ENCODE measurements around the gene FAM110D.

Gene FAM110D

DNA sequence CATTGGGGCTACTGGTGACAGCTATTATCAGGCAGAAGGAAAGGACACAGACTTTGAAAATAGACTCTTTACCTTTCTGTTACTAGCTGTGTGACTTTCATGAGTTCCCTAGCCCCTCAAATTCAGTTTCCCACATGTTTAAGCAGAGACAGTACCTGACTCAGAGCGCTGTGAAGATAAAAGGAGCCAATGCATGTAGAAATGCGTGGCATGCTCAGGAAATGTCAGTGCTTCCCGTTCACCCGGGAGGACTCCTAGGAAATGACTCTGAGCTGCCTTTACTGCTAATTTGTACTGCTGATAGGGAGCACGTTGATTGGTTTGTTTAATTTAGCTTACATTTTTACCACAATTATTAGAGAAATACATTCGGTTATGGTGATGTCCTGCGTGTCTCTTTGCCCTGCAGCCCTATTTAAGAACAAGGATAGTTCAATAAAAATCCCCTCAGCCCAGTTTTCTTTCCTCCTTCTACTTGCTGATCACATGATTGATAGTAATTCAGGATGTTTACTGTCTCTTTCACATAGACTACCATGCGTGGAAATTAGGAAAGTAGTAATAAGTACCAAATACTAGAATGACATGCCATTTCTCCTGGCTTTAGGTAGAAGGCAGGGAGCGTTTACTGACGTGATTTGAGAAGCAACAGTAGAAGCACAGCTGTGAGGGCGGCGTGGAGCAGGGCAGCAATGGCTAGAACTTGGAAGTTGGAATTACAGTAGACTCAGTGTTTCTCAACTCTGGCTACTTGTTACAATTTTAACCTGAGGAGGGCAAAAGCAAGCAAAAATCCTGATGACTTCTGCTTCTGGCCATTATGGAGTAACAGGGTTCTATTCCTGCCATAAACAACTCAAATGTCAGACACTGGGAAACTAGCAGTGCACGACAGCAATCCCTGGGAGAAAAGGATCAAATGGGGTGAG lies 31.4 kb upstream of the FAM110D start:
- FAIRE-seq (no peak), DNase-seq (ENCODE audit: insufficient read length, low spot score) (no peak)

DNA sequence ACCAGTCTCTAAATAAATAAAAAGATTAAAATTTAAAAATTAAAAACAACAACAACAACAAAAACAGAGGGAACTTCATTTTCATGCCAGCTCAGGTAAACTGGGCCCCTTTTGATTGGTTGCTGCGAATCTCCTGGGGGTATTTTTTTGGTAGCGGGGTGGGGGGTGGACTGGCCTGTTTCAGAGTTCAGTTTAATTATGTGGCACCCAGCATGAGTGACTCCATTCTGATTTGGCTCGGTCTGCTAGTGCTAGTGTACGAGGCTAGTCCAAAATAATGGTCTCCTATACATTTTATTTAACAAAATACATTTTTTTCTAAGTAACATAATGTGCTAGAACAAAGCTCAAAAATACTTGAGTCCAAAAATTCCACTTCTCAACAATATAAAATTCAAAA lies 29.1 kb upstream of the FAM110D start:
- FAIRE-seq (no peak), DNase-seq (ENCODE audit: insufficient read length, low spot score) (no peak)

DNA sequence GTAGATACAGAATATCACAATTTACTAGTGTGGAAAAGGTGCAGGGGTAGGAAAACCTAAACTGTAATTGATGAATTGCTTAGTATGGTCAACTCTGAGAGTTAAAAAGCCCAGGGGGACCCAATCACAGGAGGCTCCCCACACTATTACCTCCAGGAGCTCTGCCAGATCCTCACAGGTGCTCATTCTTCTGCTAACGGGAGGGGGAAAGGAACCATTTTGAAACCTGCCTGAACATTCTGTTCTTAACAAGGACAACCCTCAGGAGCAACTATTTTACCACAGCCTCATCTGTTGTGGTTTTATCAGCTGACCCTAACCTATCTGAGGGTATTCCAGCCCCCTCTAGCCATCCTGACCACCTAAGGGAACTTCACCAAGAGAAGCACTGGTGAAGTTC lies 28.2 kb upstream of the FAM110D start:
- FAIRE-seq (no peak), DNase-seq (ENCODE audit: insufficient read length, low spot score) (no peak)

DNA sequence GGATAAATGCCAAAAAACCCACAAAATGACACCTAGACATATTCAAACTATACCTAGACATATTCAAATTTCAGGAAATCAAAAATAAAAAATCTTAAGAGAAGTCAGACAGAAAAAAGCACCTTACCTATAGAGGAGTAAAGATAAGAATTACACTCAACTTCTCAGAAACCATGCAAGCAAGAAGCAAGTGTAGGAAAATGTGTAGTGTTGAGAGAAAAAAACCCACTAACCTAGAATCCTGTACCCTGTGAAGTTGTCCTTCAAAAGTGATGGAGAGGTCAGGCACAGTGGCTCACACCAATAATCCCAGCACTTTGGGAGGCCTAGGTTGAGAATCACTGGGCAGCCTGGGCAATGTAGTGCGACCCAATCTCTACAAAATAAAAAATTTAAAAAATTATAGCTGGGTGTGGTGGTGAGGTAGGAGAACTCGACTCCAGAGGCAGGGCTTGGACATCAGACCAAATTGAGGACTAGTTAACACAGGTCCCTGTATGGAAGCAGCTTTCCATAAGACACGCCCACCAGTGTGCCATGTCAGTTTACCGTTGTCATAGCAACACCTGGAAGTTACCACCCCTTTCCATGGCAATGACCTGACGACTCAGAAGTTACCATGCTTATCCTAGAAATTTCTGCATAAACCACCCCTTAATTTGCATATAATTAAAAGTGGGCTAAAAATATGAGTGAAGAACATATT lies 26.6 kb upstream of the FAM110D start:
- DNase-seq (ENCODE audit: insufficient read length, low spot score) (no peak), FAIRE-seq (no peak)

DNA sequence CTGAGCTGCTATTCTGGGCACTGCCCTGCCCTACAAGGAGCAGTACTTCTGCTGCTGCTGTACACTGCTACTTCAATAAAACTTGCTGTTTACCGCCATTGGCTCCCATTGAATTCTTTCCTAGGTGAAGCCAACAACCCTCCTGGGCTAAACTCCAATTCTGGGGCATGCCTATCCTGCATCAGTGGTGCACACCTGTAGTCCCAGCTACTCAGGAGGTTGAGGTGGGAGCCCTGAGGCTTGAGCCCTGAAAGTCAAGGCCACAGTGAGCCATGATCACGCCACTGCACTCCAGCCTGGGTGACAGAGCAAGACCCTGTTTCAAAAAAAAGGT lies 26.1 kb upstream of the FAM110D start:
- no peak for DNase-seq (ENCODE audit: insufficient read length, low spot score)
- FAIRE-seq, result no peak

DNA sequence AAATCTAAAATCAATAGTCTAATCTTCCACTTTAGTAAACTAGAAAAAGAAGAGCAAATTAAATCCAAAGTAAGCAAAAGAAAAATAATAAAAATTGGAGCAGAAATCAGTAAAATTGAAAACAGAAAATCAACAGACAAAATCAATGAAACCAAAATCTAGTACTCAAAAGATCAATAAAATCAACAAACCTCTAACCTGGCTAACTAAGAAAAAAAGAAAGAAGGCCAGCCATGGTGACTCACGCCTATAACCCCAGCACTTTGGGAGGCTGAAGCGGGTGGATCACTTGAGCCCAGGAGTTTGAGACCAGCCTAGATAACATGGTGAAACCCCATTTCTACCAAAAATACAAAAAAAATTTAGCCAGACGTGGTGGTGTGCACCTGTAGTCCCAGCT lies 24.4 kb upstream of the FAM110D start:
- FAIRE-seq (no peak), DNase-seq (ENCODE audit: insufficient read length, low spot score) (no peak)

DNA sequence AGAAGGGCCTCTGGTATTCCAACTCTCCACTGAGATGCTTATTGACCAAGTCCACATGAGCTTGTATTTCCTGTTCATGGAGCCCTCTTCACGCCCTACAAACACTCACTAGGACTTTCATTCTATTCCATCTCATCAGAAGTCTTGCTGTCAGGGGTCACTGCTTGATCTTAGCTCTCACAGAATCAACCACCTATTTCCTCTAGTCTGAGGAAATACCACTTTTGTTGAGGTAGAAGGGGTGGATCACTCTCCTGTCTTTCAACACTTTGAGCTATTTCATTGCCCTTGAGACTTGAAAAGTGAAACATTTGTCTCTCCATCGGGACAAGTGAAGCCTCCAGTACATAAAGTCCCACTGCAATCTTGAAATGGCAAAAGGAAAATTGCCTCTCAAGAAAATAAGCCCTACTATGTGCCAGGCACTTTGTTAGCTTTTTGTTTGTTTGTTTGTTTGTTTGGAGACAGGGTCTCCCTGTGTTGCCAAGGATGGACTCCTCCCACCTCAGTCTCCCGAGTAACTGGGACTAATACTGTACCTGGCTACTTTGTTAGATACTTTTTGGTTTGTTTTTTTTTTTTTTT lies 19.8 kb upstream of the FAM110D start:
- DNase-seq (ENCODE audit: insufficient read length, low spot score), result no peak
- no peak for FAIRE-seq

DNA sequence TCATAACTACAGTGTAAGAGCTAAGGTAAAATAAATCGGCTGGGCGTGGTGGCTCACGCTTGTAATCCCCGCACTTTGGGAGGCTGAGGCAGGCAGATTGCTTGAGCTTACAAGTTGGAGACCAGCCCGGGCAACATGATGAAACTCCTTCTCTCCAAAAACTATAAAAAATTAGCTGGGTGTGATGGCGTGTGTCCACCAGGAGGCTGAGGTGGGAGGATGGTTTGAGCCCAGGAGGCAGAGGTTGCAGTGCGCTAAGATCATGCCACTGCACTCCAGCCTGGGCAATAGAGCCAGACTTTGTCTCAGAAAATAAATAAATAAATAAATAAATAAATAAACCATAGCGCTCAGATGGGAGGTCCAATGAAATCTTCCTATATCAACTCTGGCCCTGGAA lies 16.7 kb upstream of the FAM110D start:
- FAIRE-seq, result no peak

DNA sequence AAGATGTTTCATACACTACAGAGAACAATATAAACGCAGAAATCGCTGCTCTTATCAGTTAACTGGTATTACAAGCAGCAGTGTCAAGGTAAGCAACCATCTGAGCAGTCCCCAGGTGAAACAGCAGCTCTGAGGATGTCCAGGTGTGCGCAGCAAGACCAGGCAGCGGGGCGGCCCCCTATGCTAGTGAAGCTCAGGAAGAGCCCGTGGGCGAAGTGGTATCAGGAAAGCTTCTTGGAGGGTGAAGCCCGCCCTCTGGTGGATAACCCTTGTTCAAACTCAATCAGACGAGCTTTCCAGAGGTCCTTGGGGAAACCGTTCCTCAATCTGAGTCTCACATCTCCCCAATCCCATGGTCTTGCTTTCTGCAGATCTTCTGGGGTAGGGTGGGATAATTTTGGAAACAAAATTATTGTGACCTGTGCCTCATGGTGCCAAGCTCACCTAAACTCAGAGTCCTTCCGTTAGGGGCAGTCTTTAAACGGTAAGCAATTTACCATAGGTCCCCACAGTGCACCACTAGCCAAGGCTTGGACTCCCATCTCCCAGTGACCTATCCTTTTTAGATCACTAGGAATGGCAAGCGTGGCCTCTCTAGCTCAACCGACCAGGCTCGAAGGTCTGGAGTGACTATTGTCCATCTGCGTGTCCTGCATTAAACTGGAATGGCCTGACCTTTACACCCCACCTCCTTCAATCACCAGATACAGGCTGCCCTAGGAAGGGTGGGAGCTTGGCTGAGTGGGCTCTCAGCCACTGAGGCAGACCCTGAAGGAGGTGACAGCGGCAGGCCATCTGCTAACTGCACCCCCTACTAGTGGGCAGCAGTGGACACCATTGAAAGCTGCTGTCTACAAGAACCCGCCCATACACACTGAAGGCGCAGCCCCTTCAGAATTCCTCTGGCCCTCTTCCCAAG lies 13.6 kb upstream of the FAM110D start:
- FAIRE-seq (peak; percentile 98), DNase-seq (ENCODE audit: insufficient read length, low spot score) (peak; percentile 65)

More for the DNA sequence above, 16.7 kb upstream of the FAM110D start:
- DNase-seq (ENCODE audit: insufficient read length, low spot score), result no peak

DNA sequence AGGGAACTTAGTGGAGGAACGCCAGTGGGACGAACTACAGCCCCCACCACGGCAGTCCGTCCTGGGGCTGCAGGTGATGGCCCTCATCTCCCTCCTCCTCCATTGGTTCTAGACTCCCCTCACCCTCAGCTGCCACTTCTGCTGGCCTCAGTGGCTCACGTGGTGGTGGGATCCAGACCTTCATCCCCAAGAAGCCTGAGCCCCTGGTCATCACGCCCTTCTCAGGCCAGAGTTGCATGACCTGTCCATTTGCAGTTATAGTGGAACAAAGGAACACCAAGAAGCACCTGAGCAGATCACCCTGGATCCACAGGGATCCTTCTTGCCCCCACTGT lies 13.0 kb upstream of the FAM110D start:
- DNase-seq (ENCODE audit: insufficient read length, low spot score), result no peak
- FAIRE-seq, result no peak

DNA sequence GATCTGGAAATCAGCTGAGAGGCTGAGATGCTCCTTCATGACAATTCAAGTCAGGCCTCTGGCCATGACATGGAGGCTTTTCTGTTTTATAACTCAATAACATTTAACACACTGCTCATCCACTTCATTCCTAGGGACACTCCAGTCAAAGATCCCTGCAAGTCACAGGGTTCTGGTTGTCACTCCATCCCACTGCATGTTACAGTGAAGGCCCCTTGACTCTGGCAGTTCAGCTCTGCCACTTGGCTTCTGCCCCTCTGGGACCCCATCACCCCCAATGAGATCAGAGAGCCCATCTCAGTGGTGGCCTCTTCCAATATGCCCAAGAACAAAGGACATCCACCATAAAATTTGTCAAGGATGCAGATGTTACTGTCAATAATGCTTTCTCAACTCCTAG lies 10.0 kb upstream of the FAM110D start:
- no peak for FAIRE-seq

DNA sequence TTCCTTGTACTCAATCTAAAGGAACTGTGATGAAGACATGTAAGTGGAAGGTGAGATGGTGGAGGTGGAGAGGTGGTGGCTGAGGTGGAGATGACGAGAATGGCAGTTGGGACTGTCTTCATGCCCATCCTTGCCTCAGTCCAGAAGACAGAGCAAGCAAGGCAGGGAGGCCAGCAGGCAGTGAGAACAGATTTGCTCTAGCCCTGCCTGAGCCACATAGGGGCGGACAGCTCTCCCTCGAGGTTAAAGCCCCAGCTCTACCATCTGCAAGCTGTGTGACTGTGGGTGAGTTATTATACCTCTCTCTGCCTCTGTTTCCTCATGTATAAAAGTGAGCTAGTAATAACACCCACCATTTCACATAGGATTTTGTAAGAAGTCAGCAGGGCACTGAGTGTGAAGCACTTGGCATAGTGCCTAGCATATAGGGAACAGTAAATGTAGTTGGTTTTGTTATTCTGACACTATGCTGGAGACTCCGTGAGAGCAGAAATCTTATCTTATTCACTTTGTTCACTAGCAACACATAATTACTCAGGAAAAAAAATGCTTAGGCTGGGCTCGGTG lies 4.8 kb upstream of the FAM110D start:
- FAIRE-seq, result no peak

More for the DNA sequence above, 10.0 kb upstream of the FAM110D start:
- DNase-seq (ENCODE audit: insufficient read length, low spot score), result no peak

DNA sequence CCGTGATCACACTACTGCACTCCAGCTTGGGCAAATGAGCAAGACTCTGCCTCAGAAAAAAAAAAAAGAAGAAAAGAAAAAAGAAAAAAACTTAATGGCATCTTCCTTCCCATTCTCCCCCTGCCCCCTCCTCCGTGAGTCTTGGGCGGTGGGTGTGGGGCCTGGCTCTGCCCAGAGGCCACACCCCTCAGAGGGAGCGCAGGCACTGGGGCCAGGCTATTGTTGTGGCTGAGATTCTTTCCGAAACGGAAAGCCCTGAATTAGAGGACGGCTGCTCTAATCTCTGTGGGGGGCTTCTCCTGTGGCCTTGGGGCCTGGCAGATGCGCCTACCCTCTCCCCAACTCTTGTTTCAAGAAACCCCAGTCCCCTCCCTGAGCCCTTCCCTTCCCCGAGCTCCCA lies 4.1 kb upstream of the FAM110D start:
- FAIRE-seq (no peak), DNase-seq (ENCODE audit: insufficient read length, low spot score) (no peak)

More for the DNA sequence above, 4.8 kb upstream of the FAM110D start:
- DNase-seq (ENCODE audit: insufficient read length, low spot score), result no peak

DNA sequence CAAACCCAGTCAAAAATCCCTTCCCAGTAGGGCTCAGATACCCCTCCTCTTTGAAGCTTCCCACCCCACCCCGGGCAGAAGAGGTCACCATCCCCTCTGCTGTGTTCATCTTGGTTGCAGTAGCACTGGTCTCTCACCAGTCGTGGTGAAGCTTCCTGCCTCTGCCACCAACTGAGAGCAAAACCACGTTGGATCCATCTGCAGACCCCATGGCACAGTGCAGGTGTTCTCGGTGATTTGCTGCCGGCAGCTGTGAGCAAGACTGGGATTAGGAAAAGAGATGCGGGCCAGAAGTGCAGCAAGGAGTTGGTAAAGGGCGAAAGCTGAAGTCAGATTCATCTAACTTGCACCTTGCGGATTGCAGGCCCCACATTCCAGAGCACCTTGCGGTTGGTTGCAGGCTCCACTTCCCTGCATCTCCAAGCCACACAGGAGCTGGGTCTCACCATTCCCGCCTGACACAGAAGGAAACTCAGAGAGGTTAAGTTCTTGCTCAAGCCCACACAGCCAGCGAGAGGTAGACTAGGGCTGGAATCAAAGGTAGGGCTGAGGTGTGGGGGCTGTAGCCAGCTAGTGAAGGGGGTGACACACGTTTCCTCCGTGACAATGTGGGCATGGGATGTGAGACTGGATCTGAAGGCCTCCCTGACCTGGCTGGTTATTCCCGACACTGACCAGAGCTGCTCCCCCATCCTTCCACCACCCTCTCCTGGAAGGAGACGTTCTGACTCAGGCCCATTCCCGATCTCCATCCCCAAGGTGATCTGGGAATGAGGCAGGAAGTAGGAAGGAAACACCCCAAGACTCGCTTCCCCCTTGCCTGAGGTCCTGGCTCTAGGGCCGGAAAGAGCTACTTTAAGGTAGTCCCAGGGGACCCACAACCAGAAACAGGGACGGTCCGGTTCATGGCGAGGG lies 3.3 kb upstream of the FAM110D start:
- DNase-seq (ENCODE audit: insufficient read length, low spot score), result no peak
- no peak for FAIRE-seq

DNA sequence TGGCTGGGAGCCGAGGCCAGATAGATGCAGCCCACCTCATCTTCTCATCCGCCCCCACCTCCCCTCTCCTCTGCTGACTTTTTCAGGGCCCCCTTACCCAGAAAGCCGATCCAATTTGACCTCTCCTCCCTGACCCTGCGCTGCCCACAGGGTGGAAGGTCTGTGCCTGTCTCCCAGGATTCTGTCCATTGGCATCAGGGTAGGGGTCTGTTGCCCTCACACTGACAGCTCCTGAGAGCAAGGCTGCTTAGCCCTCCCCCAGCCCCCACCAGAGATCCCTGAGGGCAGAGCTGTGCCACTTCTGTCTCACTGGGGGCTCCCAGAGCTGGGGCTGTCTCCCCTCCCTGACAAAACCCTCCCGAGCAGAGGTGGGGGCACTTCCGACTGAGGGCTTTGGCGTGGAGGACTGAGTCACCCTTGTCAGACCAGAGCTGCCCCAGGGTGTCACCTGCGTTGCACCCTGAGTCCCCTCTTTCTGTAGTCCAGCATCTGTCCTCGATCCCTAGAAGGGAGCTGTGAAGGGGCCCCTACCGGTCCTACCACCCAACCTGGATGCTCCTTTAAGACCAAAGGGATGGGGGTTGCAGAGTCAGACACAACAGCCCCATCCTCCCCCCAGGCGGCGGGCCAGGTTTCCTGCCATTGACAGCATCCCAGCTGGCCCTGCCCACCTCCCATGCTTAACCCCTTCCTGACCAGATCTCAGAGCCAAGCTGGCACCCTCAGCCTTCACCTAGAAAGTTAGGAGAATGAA lies 2.4 kb upstream of the FAM110D start:
- DNase-seq (ENCODE audit: insufficient read length, low spot score), result no peak
- no peak for FAIRE-seq

DNA sequence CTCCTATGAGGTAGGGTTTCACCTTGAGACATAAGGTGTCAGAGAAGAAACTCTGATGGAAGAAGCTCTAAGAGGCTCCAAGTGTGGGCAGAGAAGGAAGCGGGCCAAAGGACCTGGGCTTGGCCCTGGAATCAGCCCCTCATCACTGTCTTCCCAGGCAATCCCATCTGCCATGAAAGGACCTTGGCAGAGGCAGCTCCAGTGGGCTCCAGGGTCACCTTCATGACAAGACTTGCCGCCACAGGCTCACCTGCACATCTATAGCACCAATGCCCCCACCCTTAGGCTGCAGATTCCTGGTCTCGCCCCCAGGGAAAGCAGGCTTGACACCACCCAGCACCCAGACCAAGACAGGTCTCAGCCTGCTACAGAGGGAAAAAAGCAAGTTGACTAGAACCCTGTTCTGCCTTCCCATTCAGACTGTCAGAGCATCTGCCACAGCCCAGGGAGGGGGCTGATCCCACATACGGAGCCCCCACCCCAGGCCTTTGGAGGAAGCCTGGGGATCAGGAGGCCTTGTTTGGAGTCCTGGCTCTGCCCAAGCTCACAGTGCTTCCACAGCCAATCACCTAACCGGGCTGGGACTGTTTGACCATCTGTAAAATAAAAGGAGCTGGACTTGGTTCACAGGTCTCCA lies 490 bp upstream of the FAM110D start:
- FAIRE-seq, result no peak
- no peak for DNase-seq (ENCODE audit: insufficient read length, low spot score)

DNA sequence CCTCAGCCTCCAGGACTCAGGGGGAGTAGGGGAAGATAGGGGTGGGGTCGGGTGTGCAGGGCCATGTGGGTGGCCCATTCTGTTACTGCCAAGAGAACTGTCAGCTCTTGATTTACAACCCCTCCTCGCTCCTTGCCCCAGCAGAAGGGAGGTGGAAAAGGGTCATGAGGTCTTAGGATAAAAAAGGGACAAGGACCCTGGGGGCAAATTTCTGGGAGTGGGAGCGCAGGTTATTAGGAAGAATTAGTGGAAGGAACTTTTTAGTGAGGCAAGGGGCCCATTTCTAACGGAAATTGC lies 812 bp downstream of the FAM110D start:
- DNase-seq (ENCODE audit: insufficient read length, low spot score) (no peak), FAIRE-seq (no peak)
